ENCODE data around the gene ATP8A2.

DNA sequence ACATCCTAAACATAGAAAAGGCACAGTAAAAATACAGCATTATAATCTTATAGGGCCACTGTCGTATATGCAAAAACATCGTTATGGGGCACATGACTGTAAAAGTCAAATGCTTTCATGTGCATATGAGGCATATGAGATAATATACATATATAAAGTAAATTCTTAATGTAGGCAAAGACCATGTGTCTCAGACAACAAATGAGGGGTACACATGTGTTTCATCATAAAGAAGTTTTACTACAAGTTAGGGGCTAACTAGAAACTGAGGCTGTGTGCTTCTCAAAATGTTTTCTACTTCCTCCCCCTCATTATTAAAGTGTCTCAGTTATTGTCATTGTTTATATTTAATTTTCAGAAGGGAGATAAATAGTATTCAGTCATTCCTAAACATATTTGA, 370.4 kb downstream of the ATP8A2 start:
- TF ChIP-seq CTCF (IDR thresholded peaks at IDR 0.05), result no peak
- no peak for TF ChIP-seq POLR2A (IDR thresholded peaks at IDR 0.05)
